HCT116 (cell line): ENCODE measurements around the gene DENND4C. TPM values are rescaled to one million over a fixed set of nuclear protein-coding genes. Genes with fewer than 3 reads are reported as not detected.

Experiments used
- ATAC-seq: fragments of 200-7000 bp; cut with Tn5 transposase; 2 replicates; pipeline ENCODE4 v1.9.1; 2020; ENCODE audit warnings: mild to moderate bottlenecking, moderate library complexity
- BruUV-seq: library from RNA; stranded (reverse); fragments of 400-500 nt; replicated peaks from 2 replicates; lab custom pipeline; 2021; lab: Mats Ljungman, UMichigan
- CTCF ChIA-PET: fragments of 300-600 bp; sonication (Branson Sonifier 250); formaldehyde crosslinking; loops from one replicate; lab custom pipeline; 2021; ENCODE audit warnings: antibody characterized with exemption; lab: Charles Lee
- POLR2A ChIA-PET: fragments of 300-600, 350-600 bp; sonication (Branson Sonifier 250); formaldehyde crosslinking; loops from one replicate; lab custom pipeline; 2021; ENCODE audit warnings: antibody characterized with exemption; lab: Charles Lee
- RAD21 ChIA-PET, 2 experiments: fragments of 300-600 bp; sonication (Branson Sonifier 250); formaldehyde crosslinking; loops; one replicate each; lab custom pipeline; 2023; ENCODE audit warnings: low total read pairs in 2 of 2; ENCODE audit not compliant: uncharacterized antibody in 2 of 2, unreplicated experiment in 2 of 2, low non-redundant PET in 1 of 2; lab: Charles Lee
- DNase-seq: peaks from one replicate; pipeline ENCODE4 v3.0.0-alpha.2; 2010; ENCODE audit warnings: low read depth, low spot score
- H2AFZ ChIP-seq: fragments of 200-600 bp; shearing (Covaris generic), sonication (generic); 2 replicates; pipeline ENCODE4 v1.6.1; 2017; ENCODE audit warnings: low read depth, mixed run types, mixed read lengths, antibody characterized with exemption, low read length; ENCODE audit not compliant: poor library complexity, severe bottlenecking
- H3K27ac ChIP-seq: 2 replicates; pipeline ENCODE4 v1.5.1; 2012; ENCODE audit warnings: low read depth, low read length
- H3K27me3 ChIP-seq: fragments of 200-600 bp; sonication (generic); 2 replicates; pipeline ENCODE4 v1.6.1; 2016; ENCODE audit warnings: mixed run types, low read length, mixed read lengths; ENCODE audit not compliant: insufficient read depth
- H3K36me3 ChIP-seq, 2 experiments: fragments of 200-500 bp in 1 of 2; fragments of 200-600 bp in 1 of 2; sonication (Bioruptor generic) in 1 of 2; sonication (generic) in 1 of 2; 2 replicates each; pipeline versions ENCODE4 v1.5.1 to v1.6.1; 2014 to 2016; ENCODE audit warnings: low read length in 2 of 2, inconsistent platforms in 1 of 2, mixed read lengths in 1 of 2, mixed run types in 1 of 2; ENCODE audit not compliant: insufficient read depth in 2 of 2, control insufficient read depth in 1 of 2
- H3K4me1 ChIP-seq, 2 experiments: fragments of 200-600 bp in 1 of 2; sonication (generic) in 1 of 2; 2 replicates each; pipeline versions ENCODE4 v1.5.1 to v1.6.1; 2012 to 2017; ENCODE audit warnings: low read length in 2 of 2, inconsistent platforms in 1 of 2, mild to moderate bottlenecking in 1 of 2, mixed read lengths in 1 of 2, mixed run types in 1 of 2, moderate library complexity in 1 of 2; ENCODE audit not compliant: insufficient read depth in 2 of 2, control insufficient read depth in 1 of 2
- H3K4me2 ChIP-seq: fragments of 200-600 bp; sonication (generic); 2 replicates; pipeline ENCODE4 v1.6.1; 2017; ENCODE audit warnings: mixed run types, low read length, mixed read lengths
- H3K4me3 ChIP-seq, 2 experiments: fragments of 200-600 bp in 1 of 2; sonication (generic) in 1 of 2; replicated peaks in 1 of 2; 2 replicates each; pipeline ENCODE4 v1.5.1; 2011 to 2016; ENCODE audit warnings: low read length in 2 of 2, control low read depth in 1 of 2, low read depth in 1 of 2, mild to moderate bottlenecking in 1 of 2, mixed read lengths in 1 of 2, mixed run types in 1 of 2
- H3K79me2 ChIP-seq: fragments of 200-600 bp; sonication (generic); 2 replicates; pipeline ENCODE4 v1.6.1; 2017; ENCODE audit warnings: mild to moderate bottlenecking, mixed run types, low read length, moderate library complexity, mixed read lengths; ENCODE audit not compliant: insufficient read depth
- H3K9ac ChIP-seq: fragments of 200-600 bp; sonication (generic); 2 replicates; pipeline ENCODE4 v1.6.1; 2016; ENCODE audit warnings: low read length, mixed read lengths
- H3K9me2 ChIP-seq: fragments of 200-600 bp; sonication (generic), shearing (Covaris generic); 2 replicates; pipeline ENCODE4 v1.6.1; 2017; ENCODE audit warnings: mixed run types, mild to moderate bottlenecking, moderate library complexity; ENCODE audit not compliant: insufficient read depth
- H3K9me3 ChIP-seq, 2 experiments: fragments of 200-500 bp in 1 of 2; fragments of 200-600 bp in 1 of 2; sonication (Bioruptor generic) in 1 of 2; sonication (generic) in 1 of 2; 2 replicates each; pipeline ENCODE4 v1.6.1; 2014 to 2017; ENCODE audit warnings: low read length in 2 of 2, mixed read lengths in 2 of 2, inconsistent platforms in 1 of 2, low read depth in 1 of 2, mild to moderate bottlenecking in 1 of 2, mixed run types in 1 of 2, moderate library complexity in 1 of 2; ENCODE audit not compliant: control insufficient read depth in 1 of 2, insufficient read depth in 1 of 2
- H4K20me1 ChIP-seq: fragments of 200-600 bp; sonication (generic), shearing (Covaris generic); 2 replicates; pipeline ENCODE4 v1.6.1; 2017; ENCODE audit warnings: mixed run types, mild to moderate bottlenecking, moderate library complexity; ENCODE audit not compliant: insufficient read depth
- CBX3 ChIP-seq: IDR thresholded peaks from 2 replicates; pipeline ENCODE4 v1.6.1; 2012; ENCODE audit warnings: low read depth
- EGR1 ChIP-seq: IDR thresholded peaks from 2 replicates; pipeline ENCODE4 v1.6.1; 2012; ENCODE audit warnings: low read depth
- ELF1 ChIP-seq: IDR thresholded peaks from 2 replicates; pipeline ENCODE4 v1.6.1; 2012; ENCODE audit warnings: low read depth, borderline replicate concordance
- EZH2 ChIP-seq: fragments of 200-600 bp; sonication (generic); IDR thresholded peaks from 2 replicates; pipeline ENCODE4 v1.6.1; 2017; ENCODE audit warnings: antibody characterized with exemption, mixed run types
- EZH2phosphoT487 ChIP-seq: fragments of 200-600 bp; IDR thresholded peaks from 2 replicates; pipeline ENCODE4 v1.6.1; 2018; ENCODE audit warnings: antibody characterized with exemption, borderline replicate concordance
- JUND ChIP-seq: IDR thresholded peaks from 2 replicates; pipeline ENCODE4 v1.6.1; 2012
- ZFX ChIP-seq: fragments of 450-650 bp; IDR thresholded peaks from 2 replicates; pipeline ENCODE4 v1.6.1; 2017
- ZNF274 ChIP-seq: fragments of 200-500 bp; sonication (Bioruptor generic); IDR thresholded peaks from 2 replicates; pipeline ENCODE4 v1.6.1; 2014; ENCODE audit warnings: mild to moderate bottlenecking, low read depth, low read length, inconsistent platforms
- intact Hi-C: fragments of 100-400 bp; cut with micrococcal nuclease; formaldehyde crosslinking; loops from 2 replicates; pipeline ENCODE4 v1.10.0; 2022
- total RNA-seq: library from RNA; stranded (reverse); gene quantifications from one replicate; pipeline ENCODE4 v1.2.1, GENCODE V29; 2021; ENCODE audit not compliant: unreplicated experiment
- TF ChIP-seq, protein P1 (sequence below): IDR thresholded peaks from 2 replicates; pipeline ENCODE4 v1.6.1; 2012
- TF ChIP-seq, protein P2 (sequence below), 3 experiments: fragments of 200-600 bp in 1 of 3; sonication (generic) in 1 of 3; IDR thresholded peaks in 2 of 3; conservative IDR thresholded peaks in 1 of 3; 2 replicates each; pipeline ENCODE4 v1.5.1; 2012 to 2017; ENCODE audit warnings: low read depth in 2 of 3, low read length in 2 of 3, antibody characterized with exemption in 1 of 3, borderline replicate concordance in 1 of 3, control low read depth in 1 of 3, mild to moderate bottlenecking in 1 of 3, mixed read lengths in 1 of 3, mixed run types in 1 of 3, moderate library complexity in 1 of 3; ENCODE audit not compliant: insufficient read depth in 1 of 3
- TF ChIP-seq, protein P3 (sequence below): IDR thresholded peaks from 2 replicates; pipeline ENCODE4 v1.6.1; 2011; ENCODE audit warnings: mild to moderate bottlenecking, low read length, moderate library complexity; ENCODE audit not compliant: insufficient replicate concordance; ENCODE audit errors: extremely low read depth

Gene DENND4C
- total RNA-seq, 1 experiment from 2014 or later: 20.9 TPM

DNA sequence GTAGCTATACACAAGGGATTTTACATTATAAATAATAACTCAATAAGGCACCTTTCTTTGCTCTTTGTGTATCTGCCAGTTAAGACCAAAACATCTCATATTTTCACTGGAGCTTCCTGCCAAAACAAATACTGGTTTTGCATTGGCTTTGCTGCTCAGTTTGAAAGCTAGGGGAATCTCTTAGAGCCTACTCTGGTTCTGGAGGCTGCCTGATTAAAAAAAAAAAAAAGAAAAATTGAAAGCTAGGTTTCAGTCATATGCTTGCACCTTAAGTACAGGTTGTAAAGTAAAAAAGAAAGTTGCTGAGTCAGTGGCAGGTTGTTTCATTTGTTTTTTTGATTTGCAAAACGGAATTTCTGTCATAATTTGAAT, 2.3 kb downstream of the DENND4C start:
- ChIA-PET POLR2A (interaction anchor here (1.1 kb wide), 1 partner anchor 184 kb away, joined by 3 read pairs; the partner anchor contains the start of gene RRAGA), CTCF (interaction anchor here (0.5 to 1.3 kb wide), 2 partner anchors 184 to 408 kb away, joined by 4 read pairs; partner anchors contain the start of gene RRAGA), RAD21 (no interaction called here)
- H3K4me3 ChIP-seq: no peak overlapping the region
- H3K9me2 ChIP-seq: no peaks in the 10 kb centered on the region
- no peak overlapping the region for H3K27ac ChIP-seq
- H3K27me3 ChIP-seq: no peaks in the 10 kb centered on the region
- H4K20me1 ChIP-seq: 0 out of 2 replicates have a peak, but pooled peaks cover 4% of the 10 kb centered on the region
- TF ChIP-seq, protein P1, sequence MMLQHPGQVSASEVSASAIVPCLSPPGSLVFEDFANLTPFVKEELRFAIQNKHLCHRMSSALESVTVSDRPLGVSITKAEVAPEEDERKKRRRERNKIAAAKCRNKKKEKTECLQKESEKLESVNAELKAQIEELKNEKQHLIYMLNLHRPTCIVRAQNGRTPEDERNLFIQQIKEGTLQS: no peak
- TF ChIP-seq EGR1: no peak
- no peak for TF ChIP-seq ELF1
- TF ChIP-seq CBX3: no peak
- TF ChIP-seq EZH2: no peak
- TF ChIP-seq ZNF274: no peak
- TF ChIP-seq ZFX: no peak
- TF ChIP-seq, protein P2, sequence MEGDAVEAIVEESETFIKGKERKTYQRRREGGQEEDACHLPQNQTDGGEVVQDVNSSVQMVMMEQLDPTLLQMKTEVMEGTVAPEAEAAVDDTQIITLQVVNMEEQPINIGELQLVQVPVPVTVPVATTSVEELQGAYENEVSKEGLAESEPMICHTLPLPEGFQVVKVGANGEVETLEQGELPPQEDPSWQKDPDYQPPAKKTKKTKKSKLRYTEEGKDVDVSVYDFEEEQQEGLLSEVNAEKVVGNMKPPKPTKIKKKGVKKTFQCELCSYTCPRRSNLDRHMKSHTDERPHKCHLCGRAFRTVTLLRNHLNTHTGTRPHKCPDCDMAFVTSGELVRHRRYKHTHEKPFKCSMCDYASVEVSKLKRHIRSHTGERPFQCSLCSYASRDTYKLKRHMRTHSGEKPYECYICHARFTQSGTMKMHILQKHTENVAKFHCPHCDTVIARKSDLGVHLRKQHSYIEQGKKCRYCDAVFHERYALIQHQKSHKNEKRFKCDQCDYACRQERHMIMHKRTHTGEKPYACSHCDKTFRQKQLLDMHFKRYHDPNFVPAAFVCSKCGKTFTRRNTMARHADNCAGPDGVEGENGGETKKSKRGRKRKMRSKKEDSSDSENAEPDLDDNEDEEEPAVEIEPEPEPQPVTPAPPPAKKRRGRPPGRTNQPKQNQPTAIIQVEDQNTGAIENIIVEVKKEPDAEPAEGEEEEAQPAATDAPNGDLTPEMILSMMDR (IDR thresholded peaks at IDR 0.05 in 2 of 3, conservative IDR thresholded peaks at IDR 0.05 in 1 of 3; ENCODE audit: borderline replicate concordance in 1 of 3, insufficient read depth in 1 of 3, low read depth in 2 of 3, low read length in 2 of 3): no peak
- TF ChIP-seq EZH2phosphoT487: no peak
- TF ChIP-seq JUND: no peak
- TF ChIP-seq, protein P3, sequence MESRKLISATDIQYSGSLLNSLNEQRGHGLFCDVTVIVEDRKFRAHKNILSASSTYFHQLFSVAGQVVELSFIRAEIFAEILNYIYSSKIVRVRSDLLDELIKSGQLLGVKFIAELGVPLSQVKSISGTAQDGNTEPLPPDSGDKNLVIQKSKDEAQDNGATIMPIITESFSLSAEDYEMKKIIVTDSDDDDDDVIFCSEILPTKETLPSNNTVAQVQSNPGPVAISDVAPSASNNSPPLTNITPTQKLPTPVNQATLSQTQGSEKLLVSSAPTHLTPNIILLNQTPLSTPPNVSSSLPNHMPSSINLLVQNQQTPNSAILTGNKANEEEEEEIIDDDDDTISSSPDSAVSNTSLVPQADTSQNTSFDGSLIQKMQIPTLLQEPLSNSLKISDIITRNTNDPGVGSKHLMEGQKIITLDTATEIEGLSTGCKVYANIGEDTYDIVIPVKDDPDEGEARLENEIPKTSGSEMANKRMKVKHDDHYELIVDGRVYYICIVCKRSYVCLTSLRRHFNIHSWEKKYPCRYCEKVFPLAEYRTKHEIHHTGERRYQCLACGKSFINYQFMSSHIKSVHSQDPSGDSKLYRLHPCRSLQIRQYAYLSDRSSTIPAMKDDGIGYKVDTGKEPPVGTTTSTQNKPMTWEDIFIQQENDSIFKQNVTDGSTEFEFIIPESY: no peak
- H3K79me2 ChIP-seq: peaks cover 65% of the 10 kb centered on the region
- H3K9ac ChIP-seq: no peak overlapping the region
- H3K36me3 ChIP-seq: no peaks in the 10 kb centered on the region
- H2AFZ ChIP-seq: no peak overlapping the region
- H3K9me3 ChIP-seq: no peaks in the 10 kb centered on the region
- no TSS peak for BruUV-seq
- H3K4me1 ChIP-seq: peaks cover 15 to 42% of the 10 kb centered on the region in 2 experiments
- no peak for ATAC-seq
- DNase-seq: no peak
- intact Hi-C loops: no loop called here
- H3K4me2 ChIP-seq: peak overlapping the region; percentile 95
